B cell (primary cell): ENCODE data around the gene FOXN4.

Experiments
- CTCF ChIP-seq: fragments of 200-600 bp; IDR thresholded peaks from one replicate; pipeline ENCODE4 v1.8.0; 2022; ENCODE audit warnings: antibody characterized with exemption, mild to moderate bottlenecking
- EZH2 ChIP-seq: IDR thresholded peaks from 2 replicates; pipeline ENCODE4 v1.6.1; 2012; ENCODE audit warnings: borderline replicate concordance, low read depth, mild to moderate bottlenecking, moderate library complexity, low read length; ENCODE audit not compliant: insufficient read depth, poor library complexity, severe bottlenecking

GRCh38 chr12:109305547-109305946, 3.5 kb downstream of the FOXN4 start:
- TF ChIP-seq CTCF = no peak
- TF ChIP-seq EZH2 = no peak
